ENCODE measurements around the gene SRSF4. TPM values are rescaled to one million over a fixed set of nuclear protein-coding genes. Genes with fewer than 3 reads are reported as not detected.

SRSF4 gene
- total and polyA plus RNA-seq, 2 donors (not counting 1 experiment from before 2014, with no cell fraction given) = 48.4 to 93.5 TPM

DNA sequence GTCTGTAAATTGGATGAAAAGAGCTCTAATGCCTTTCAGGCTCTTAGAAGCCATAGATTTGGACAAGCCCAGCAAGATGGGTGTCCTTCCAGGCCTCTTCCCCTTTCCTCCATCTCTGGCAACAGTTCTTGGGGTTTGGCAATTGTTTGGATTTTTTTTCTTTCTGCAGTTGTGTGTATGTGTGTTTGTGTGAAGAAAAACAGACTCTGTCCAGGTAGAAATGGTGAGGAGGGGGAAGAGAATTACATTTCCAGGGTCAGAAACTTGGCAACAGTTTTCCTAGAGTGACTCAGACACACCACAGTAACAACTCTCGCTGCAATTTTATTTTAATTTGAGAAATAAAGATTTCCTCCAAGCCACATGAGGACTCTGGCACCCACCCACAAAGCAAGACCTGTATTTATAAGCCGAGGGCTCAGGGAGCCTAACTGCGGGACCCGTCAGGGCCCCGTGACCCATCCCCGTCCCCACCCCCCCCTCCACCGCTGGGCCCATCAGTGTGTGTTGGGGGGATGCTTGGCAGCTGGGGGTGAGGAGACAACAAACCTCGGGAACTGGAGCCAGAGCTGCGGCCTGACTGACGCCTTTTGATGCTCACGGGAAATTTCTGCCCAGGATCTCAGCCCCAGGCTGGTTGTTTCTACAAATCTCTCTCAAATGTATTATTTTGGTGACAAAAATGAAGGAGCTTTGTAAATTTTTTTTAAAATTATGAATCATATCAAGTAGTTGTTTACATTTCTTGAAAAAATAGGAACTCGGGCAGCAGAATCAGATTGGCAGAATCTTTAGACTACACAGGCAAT, 62.4 kb downstream of the SRSF4 start:
- no peak overlapping the region for H3K4me3 Mint-ChIP-seq
- CTCF ChIA-PET = interaction anchor here (0.6 to 3.2 kb wide), 5 partner anchors 10 to 1932 kb away, joined by 3 to 12 read pairs (median 4); no protein-coding TSS in a partner anchor

More for the DNA sequence above, 62.4 kb downstream of the SRSF4 start:
- Mint-ChIP-seq H3K9me3 (ENCODE audit: insufficient read depth) (no peaks in the 10 kb centered on the region), H3K27ac (no peak overlapping the region), H3K4me1 (peaks cover 12% of the 10 kb centered on the region), H3K27me3 (no peaks in the 10 kb centered on the region)
- POLR2A ChIA-PET = interaction anchor here (0.5 kb wide), 1 partner anchor 19 kb away, joined by 3 read pairs; no protein-coding TSS in a partner anchor
- intact Hi-C loops (cut with micrococcal nuclease) = no loop called here
- Histone ChIP-seq H3K27ac (ENCODE audit: low read length in 2 of 2) (no peak overlapping the region), H3K9ac (ENCODE audit: low read length) (no peak overlapping the region), H3K79me2 (ENCODE audit: control insufficient read depth, insufficient read depth, low read length) (no peaks in the 10 kb centered on the region), H3K27me3 (replicated peaks in 1 of 4; ENCODE audit: control extremely low read depth in 1 of 4, control insufficient read depth in 3 of 4, insufficient read depth in 4 of 4, low read length in 3 of 4) (peaks cover 0 to 34% (median 12%) of the 10 kb centered on the region in 4 experiments), H3K9me3 (ENCODE audit: control extremely low read depth in 1 of 3, control insufficient read depth in 2 of 3, insufficient read depth in 1 of 3, low read length in 2 of 3) (peaks cover 0 to 15% (median 0%) of the 10 kb centered on the region in 3 donors), H4K20me1 (ENCODE audit: control insufficient read depth, insufficient read depth, low read length, poor library complexity, severe bottlenecking) (peaks cover 29% of the 10 kb centered on the region), H3K4me3 (ENCODE audit: control extremely low read depth in 1 of 5, extremely low read depth in 1 of 5, insufficient read depth in 1 of 5, low read depth in 2 of 5, low read length in 4 of 5) (no peak overlapping the region), H2AFZ (ENCODE audit: insufficient read depth, low read depth, low read length, poor library complexity, severe bottlenecking) (no peak overlapping the region), H3K4me2 (replicated peaks; ENCODE audit: low read depth, low read length, poor library complexity, severe bottlenecking) (no peak overlapping the region), H3K36me3 (replicated peaks in 1 of 2; ENCODE audit: control extremely low read depth in 1 of 2, control insufficient read depth in 1 of 2, extremely low read depth in 1 of 2, insufficient read depth in 2 of 2, low read length in 1 of 2) (peaks cover 0 to 36% of the 10 kb centered on the region in 2 experiments), H3K4me1 (ENCODE audit: control insufficient read depth in 2 of 2, insufficient read depth in 2 of 2, low read length in 2 of 2) (peaks cover 26 to 27% of the 10 kb centered on the region in 2 donors)
- 100% methylated on average over 1 of the region's 12 CpGs for WGBS (ENCODE audit: insufficient coverage)
- ATAC-seq (ENCODE audit: low read depth) = no peak
- no peak for DNase-seq
- no peak for TF ChIP-seq EZH2 (IDR thresholded peaks at IDR 0.05; ENCODE audit: borderline replicate concordance, insufficient read depth, low read depth, low read length, poor library complexity, severe bottlenecking)
- TF ChIP-seq, protein P1, sequence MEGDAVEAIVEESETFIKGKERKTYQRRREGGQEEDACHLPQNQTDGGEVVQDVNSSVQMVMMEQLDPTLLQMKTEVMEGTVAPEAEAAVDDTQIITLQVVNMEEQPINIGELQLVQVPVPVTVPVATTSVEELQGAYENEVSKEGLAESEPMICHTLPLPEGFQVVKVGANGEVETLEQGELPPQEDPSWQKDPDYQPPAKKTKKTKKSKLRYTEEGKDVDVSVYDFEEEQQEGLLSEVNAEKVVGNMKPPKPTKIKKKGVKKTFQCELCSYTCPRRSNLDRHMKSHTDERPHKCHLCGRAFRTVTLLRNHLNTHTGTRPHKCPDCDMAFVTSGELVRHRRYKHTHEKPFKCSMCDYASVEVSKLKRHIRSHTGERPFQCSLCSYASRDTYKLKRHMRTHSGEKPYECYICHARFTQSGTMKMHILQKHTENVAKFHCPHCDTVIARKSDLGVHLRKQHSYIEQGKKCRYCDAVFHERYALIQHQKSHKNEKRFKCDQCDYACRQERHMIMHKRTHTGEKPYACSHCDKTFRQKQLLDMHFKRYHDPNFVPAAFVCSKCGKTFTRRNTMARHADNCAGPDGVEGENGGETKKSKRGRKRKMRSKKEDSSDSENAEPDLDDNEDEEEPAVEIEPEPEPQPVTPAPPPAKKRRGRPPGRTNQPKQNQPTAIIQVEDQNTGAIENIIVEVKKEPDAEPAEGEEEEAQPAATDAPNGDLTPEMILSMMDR (IDR thresholded peaks at IDR 0.05) = no peak
